Measurements from ENCODE around the gene KSR2.

DNA sequence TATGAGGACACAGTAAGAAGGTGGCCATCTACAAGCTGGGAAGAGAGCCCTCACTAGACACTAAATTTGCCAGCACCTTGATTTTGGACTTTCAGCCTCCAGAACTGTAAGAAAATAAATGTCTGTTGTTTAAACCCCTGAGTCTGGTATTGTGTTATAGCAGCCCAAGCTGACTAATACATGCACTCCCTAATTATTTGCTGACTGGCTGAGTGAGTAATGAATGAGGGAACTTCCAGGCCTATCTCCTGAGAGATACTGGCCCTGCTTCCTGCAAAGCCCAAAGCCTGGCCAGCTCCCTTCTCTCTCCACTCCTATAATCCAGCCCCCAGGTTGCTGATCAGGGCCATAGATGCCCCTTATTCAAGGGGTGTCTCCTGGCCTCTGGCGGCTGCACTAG is 487.3 kb downstream of the KSR2 start:
- TF ChIP-seq, protein P1, sequence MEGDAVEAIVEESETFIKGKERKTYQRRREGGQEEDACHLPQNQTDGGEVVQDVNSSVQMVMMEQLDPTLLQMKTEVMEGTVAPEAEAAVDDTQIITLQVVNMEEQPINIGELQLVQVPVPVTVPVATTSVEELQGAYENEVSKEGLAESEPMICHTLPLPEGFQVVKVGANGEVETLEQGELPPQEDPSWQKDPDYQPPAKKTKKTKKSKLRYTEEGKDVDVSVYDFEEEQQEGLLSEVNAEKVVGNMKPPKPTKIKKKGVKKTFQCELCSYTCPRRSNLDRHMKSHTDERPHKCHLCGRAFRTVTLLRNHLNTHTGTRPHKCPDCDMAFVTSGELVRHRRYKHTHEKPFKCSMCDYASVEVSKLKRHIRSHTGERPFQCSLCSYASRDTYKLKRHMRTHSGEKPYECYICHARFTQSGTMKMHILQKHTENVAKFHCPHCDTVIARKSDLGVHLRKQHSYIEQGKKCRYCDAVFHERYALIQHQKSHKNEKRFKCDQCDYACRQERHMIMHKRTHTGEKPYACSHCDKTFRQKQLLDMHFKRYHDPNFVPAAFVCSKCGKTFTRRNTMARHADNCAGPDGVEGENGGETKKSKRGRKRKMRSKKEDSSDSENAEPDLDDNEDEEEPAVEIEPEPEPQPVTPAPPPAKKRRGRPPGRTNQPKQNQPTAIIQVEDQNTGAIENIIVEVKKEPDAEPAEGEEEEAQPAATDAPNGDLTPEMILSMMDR (conservative IDR thresholded peaks at IDR 0.05; ENCODE audit: low read depth, low read length): no peak
- TF ChIP-seq POLR2A (IDR thresholded peaks at IDR 0.05; ENCODE audit: low read depth, low read length): no peak
- no peak for TF ChIP-seq MAFK (IDR thresholded peaks at IDR 0.05; ENCODE audit: low read depth, low read length)
- TF ChIP-seq, protein P2, sequence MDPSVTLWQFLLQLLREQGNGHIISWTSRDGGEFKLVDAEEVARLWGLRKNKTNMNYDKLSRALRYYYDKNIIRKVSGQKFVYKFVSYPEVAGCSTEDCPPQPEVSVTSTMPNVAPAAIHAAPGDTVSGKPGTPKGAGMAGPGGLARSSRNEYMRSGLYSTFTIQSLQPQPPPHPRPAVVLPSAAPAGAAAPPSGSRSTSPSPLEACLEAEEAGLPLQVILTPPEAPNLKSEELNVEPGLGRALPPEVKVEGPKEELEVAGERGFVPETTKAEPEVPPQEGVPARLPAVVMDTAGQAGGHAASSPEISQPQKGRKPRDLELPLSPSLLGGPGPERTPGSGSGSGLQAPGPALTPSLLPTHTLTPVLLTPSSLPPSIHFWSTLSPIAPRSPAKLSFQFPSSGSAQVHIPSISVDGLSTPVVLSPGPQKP (IDR thresholded peaks at IDR 0.05; ENCODE audit: borderline replicate concordance, low read depth, low read length): no peak
- TF ChIP-seq MAZ (IDR thresholded peaks at IDR 0.05; ENCODE audit: borderline replicate concordance, low read depth, low read length): no peak
- TF ChIP-seq NFE2L2 (IDR thresholded peaks at IDR 0.05; ENCODE audit: low read depth, low read length): no peak

Data from IMR-90 (cell line).